IPS DF 6.9 (cell line): ENCODE measurements around the gene TIMM22.

Source experiments
- DNase-seq: peaks from one replicate; pipeline ENCODE4 v3.0.0-alpha.2; 2013; ENCODE audit warnings: low read depth, low spot score
- H3K27ac ChIP-seq: one replicate; pipeline ENCODE4 v1.5.1; 2013; ENCODE audit warnings: low read length, control low read depth
- H3K27me3 ChIP-seq: 2 replicates; pipeline ENCODE4 v1.6.1; 2013; ENCODE audit warnings: mild to moderate bottlenecking, low read length; ENCODE audit not compliant: control insufficient read depth, insufficient read depth
- H3K36me3 ChIP-seq: 2 replicates; pipeline ENCODE4 v1.6.1; 2013; ENCODE audit warnings: low read length; ENCODE audit not compliant: control insufficient read depth, insufficient read depth
- H3K4me1 ChIP-seq: 2 replicates; pipeline ENCODE4 v1.6.1; 2013; ENCODE audit warnings: low read length; ENCODE audit not compliant: control insufficient read depth, insufficient read depth
- H3K4me3 ChIP-seq: 2 replicates; pipeline ENCODE4 v1.5.1; 2013; ENCODE audit warnings: mild to moderate bottlenecking, low read length
- H3K9me3 ChIP-seq: 2 replicates; pipeline ENCODE4 v1.6.1; 2013; ENCODE audit warnings: low read length, inconsistent platforms; ENCODE audit not compliant: control insufficient read depth, insufficient read depth
- whole genome bisulfite sequencing: extraction: QIAGEN DNeasy Blood & Tissue Kit; methylation state at CpG from one replicate; pipeline ENCODE4 v1.1.7; 2013; ENCODE audit warnings: mixed read lengths, missing lambda C conversion rate; ENCODE audit not compliant: insufficient read length, insufficient coverage; 5-methylcytosine and 5-hydroxymethylcytosine counted together

TIMM22 gene

DNA sequence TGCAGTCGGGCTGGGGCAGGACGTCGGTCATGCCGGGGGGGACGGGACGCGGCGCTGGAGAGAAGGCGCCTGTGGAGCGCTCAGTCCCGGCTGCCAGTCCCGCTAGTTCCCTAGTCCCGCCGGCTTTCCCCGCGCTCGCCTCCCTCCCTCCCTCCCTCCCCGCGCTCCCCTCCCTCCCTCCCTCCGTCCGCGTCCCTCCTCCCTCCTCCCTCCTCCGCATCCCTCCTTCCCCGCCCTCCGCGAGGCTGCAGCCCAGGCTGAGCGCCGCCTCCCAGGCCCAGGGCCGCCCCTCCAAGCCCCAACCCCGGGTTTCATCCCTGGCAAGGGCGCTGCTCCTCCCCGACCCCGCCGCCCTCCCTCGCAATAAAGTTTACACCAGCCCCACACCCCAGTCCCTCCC, 34.8 kb downstream of the TIMM22 start:
- Histone ChIP-seq H3K4me1 (no peaks in the 10 kb centered on the region; the same call in 1 of the 2 replicates), H3K36me3 (no peaks in the 10 kb centered on the region), H3K4me3 (peak overlapping the region; percentile 34; the same call in 1 of the 2 replicates), H3K27me3 (no peaks in the 10 kb centered on the region), H3K9me3 (no peaks in the 10 kb centered on the region), H3K27ac (no peak overlapping the region)
- WGBS = no CpG with 5 or more reads among the region's 35 CpGs
- no peak for DNase-seq

DNA sequence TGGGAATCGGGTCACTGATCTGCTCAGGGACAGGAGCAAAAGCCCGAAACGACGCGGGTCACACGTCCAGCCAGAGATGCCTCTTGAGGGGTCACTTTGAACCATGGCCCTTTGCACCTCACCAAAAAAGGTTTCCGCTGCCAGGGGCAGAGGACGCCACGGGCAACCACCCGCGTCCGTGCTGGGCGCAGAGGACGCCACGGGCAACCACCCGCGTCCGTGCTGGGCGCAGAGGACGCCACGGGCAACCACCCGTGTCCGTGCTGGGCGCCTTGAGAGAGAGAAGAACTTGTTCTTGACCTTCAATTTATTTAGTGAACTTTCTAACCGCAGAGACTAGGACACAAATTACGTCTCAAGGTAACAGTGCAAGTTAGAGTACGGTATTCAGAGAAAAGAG, 35.5 kb downstream of the TIMM22 start:
- H3K36me3 ChIP-seq = no peaks in the 10 kb centered on the region
- no peak overlapping the region for H3K4me3 ChIP-seq
- no peaks in the 10 kb centered on the region for H3K9me3 ChIP-seq
- WGBS = no CpG with 5 or more reads among the region's 27 CpGs
- H3K27me3 ChIP-seq = no peaks in the 10 kb centered on the region
- no peak for DNase-seq
- H3K27ac ChIP-seq = no peak overlapping the region
- H3K4me1 ChIP-seq = no peaks in the 10 kb centered on the region; the same call in 1 of the 2 replicates

DNA sequence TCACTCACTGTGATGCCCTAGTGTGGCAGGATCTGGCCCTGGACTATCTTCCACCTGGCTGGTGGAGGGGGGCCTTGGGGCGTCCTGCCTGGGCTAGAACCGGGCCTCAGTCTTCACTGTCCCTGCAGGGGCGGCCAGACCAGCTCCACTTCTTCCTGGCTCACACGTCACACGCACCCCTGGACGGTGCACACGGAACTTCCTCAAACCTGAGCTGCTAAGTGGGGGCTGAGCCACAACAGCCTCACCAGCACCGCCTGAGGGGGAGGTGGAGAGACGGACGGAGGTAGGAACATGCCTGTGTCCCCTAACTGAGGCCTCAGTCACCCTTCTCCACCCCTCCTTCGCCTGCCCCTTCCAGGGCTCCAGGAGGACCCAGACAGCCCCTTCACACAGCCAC, 36.6 kb downstream of the TIMM22 start:
- no peaks in the 10 kb centered on the region; the same call in 1 of the 2 replicates for H3K4me1 ChIP-seq
- no CpG with 5 or more reads among the region's 11 CpGs for WGBS
- H3K4me3 ChIP-seq = no peak overlapping the region
- H3K27ac ChIP-seq = no peak overlapping the region
- H3K27me3 ChIP-seq = no peaks in the 10 kb centered on the region
- no peaks in the 10 kb centered on the region for H3K36me3 ChIP-seq
- no peak for DNase-seq
- no peaks in the 10 kb centered on the region for H3K9me3 ChIP-seq

DNA sequence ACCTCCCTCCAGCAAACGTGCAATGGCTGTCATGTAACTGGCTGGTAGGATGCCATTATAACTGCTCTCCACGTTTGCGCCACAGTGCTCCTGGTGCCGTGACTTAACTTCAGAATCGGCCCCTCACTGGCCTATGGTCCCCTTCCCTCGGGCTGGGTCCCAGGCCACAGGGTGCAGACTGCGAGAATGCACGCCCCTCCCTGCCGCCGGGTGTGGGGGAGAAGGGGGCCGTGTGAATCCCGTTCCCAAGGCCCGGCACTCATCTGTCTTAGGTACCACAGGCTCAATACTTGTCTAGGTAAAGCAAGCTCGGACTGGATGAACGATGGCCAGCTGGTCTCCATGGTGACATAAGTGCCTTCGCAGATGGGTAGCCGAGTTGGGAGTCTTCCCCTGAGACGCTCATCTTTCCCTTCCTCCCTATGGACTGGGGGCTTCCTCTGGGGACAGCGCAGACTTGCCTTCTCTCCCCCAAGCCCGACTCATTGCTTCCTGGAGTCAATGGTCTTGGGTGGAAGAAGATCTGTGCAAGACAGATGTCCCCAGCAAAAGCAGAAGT, 37.8 kb downstream of the TIMM22 start:
- H3K27me3 ChIP-seq = no peaks in the 10 kb centered on the region
- no peak for DNase-seq
- peaks cover 4% of the 10 kb centered on the region; the same call in 1 of the 2 replicates for H3K4me1 ChIP-seq
- H3K9me3 ChIP-seq = no peaks in the 10 kb centered on the region
- H3K27ac ChIP-seq = no peak overlapping the region
- H3K4me3 ChIP-seq = no peak overlapping the region
- H3K36me3 ChIP-seq = no peaks in the 10 kb centered on the region
- WGBS = no CpG with 5 or more reads among the region's 20 CpGs

DNA sequence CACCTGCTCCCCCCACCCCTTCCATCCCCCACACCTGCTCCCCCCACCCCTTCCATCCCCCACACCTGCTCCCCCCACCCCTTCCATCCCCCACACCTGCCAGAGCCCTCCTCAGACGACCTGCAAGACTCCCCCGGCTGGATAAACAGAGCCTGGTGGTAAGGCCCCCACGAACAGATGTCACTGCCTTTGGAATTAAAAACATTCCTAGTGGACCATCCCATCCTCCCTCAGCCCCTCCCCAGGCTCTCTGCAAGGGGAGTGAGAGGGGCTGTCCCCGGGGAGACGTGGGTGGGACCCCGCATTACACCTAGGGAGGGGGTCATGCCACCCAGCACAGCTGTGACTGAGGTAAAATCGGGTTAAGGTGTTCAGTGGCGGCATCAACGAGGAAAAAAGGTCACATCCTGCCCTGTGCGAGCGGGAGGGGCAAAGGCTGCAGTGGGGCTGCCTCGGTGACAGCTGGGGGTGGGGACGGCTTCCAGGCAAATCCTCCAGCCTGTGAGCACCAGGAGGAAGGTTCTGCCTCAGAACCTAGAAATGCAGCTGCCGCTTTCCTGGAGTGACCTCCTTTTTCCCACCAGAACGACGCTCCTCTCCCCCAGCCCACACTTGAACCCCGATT, 38.7 kb downstream of the TIMM22 start:
- H3K4me1 ChIP-seq = peaks cover 4% of the 10 kb centered on the region; the same call in 1 of the 2 replicates
- no peaks in the 10 kb centered on the region for H3K9me3 ChIP-seq
- H3K36me3 ChIP-seq = no peaks in the 10 kb centered on the region
- no peak overlapping the region for H3K27ac ChIP-seq
- H3K27me3 ChIP-seq = no peaks in the 10 kb centered on the region
- no peak overlapping the region for H3K4me3 ChIP-seq
- no CpG with 5 or more reads among the region's 17 CpGs for WGBS
- DNase-seq = no peak

DNA sequence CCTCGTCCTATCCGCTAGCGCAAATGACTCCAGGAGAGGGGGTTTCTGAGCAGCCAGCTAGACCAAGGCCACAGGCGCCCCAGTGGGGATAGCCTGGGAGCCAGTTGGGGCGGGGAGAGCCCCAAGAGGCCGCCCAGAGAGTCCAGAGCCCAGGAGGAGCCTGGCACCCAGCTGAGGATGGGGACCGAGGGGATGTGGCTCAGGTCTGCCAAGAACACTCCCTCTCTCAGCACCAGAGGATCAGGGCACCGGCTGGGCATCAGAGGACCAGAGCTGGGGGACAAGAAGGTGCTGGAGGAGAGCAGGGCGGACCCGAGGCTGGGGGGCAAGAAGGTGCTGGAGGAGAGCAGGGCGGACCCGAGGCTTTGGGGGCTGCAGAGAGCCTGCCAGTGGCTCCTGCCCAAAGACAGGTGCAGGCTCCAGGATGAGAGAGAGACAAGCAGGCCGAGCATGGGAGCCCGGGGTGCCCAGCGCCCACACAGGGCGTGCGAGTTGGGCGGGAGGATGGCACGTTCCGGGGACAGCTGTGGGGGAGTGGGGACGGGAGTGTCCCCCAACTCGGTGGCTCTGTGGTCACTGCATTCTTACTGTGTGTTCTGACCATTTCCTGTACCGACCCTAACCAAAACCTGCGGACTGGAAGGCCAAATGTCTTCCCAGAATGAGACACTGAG, 39.4 kb downstream of the TIMM22 start:
- no peak for DNase-seq
- Histone ChIP-seq H3K4me3 (no peak overlapping the region), H3K27ac (no peak overlapping the region), H3K9me3 (no peaks in the 10 kb centered on the region), H3K27me3 (no peaks in the 10 kb centered on the region), H3K4me1 (peaks cover 4% of the 10 kb centered on the region; the same call in 1 of the 2 replicates), H3K36me3 (no peaks in the 10 kb centered on the region)
- WGBS = no CpG with 5 or more reads among the region's 24 CpGs

DNA sequence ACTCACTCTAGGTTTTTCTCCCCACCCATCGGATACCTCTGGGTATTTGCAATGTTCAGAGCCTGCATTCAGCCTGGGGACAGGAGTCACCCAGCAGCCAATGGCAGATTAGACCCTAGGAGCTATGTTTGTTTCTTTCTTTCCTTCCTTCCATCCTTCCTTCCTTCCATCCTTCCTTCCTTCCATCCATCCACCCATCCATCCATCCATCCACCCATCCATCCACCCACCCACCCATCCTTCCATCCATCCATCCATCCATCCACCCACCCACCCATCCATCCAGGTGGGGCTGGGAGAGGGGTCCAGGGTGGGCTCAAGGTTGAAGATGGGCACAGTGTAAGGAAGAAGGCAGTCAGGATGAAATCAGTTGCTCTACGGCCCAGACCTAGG, 39.9 kb downstream of the TIMM22 start:
- Histone ChIP-seq H3K9me3 (no peaks in the 10 kb centered on the region), H3K36me3 (no peaks in the 10 kb centered on the region), H3K4me1 (peaks cover 4% of the 10 kb centered on the region; the same call in 1 of the 2 replicates), H3K4me3 (no peak overlapping the region), H3K27ac (no peak overlapping the region), H3K27me3 (no peaks in the 10 kb centered on the region)
- no CpG with 5 or more reads among the region's 2 CpGs for WGBS
- no peak for DNase-seq

DNA sequence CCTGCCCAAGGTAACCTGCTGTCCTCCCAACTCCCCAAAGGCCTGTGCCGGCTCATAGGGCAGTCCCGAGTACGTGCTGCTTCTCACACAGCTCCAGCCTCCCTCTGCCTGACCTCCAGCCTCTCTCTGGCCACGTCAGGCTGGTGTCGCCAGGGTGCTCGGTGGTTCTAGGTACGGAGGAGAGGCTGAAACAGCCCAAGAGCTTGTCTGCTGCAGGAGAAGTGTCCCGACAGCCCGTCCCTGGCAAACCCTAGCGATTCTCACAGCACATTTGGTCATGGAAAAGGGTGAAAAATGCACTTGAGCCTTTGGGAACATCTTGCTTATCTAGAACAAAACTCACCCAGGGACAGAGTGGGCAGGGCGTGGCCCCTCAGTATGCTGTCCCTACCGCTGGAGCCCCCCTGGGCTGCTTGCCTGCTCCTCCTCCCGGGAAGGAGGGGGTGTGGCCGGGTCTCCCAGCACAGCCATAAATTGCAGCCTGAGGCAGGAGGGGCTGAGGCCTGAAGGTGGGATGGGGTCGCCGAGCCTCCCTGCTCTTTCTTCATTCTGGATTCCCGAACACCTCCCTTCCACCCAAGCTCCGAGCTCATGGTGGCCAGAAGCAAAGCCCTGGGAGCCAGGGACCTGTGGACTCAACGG, 40.4 kb downstream of the TIMM22 start:
- Histone ChIP-seq H3K4me3 (no peak overlapping the region), H3K9me3 (no peaks in the 10 kb centered on the region), H3K36me3 (no peaks in the 10 kb centered on the region), H3K27me3 (no peaks in the 10 kb centered on the region), H3K4me1 (peaks cover 4% of the 10 kb centered on the region; the same call in 1 of the 2 replicates), H3K27ac (no peak overlapping the region)
- no CpG with 5 or more reads among the region's 19 CpGs for WGBS
- no peak for DNase-seq

DNA sequence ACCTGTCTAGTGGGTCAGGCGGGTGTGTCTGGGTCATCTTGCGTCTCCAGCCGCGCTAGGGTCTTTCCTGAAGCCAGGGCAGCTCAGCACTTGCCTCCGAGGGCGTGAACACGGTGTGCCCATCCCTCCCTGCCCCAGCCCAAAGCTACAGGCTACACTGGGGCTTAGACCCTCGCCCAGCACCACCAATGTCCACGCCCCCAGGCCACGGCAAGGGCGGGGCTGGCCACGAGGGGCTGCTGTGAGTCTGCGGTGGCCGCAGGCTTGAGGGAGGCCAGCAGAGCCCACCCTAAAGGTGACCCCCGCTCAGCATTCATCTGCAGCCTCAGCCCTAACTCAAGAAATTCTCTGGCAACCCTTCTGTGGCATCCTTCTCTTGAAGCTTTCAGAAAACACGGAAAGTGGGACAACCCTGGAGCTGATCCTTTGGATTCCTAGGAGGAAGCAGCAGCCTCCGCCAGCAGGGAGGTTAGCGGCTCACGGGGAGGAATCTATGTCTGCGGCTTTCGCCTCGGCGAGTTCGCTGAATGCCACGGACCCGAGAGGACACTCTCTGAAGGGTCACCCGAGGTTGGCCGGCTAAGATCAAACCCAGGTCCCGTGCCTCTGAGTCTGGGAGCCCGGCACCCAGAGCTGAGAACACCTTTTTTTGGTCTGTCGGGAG, 41.7 kb downstream of the TIMM22 start:
- Histone ChIP-seq H3K36me3 (no peaks in the 10 kb centered on the region), H3K4me3 (no peak overlapping the region), H3K4me1 (peaks cover 6% of the 10 kb centered on the region; the same call in 1 of the 2 replicates), H3K27ac (no peak overlapping the region), H3K27me3 (no peaks in the 10 kb centered on the region), H3K9me3 (no peaks in the 10 kb centered on the region)
- DNase-seq = no peak
- no CpG with 5 or more reads among the region's 31 CpGs for WGBS

DNA sequence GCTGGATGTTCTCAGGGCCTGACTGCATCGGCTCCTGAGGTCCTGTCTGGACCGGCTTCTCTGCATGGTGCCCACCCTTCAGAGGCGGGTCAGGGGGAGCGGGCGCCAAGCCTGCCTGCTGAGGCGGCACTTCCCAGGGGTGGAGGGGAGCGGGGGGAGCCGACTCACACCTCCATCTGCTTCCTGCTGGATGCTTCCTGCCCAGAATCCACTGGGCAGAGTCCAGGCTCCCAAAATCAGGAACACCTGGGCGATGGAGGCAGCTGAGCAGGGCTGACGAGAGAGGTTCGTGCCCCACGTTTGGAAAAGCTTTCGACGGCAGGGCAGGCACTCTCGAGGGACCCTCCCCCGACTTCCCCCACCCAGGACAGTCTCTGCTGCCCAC, 42.2 kb downstream of the TIMM22 start:
- WGBS = no CpG with 5 or more reads among the region's 16 CpGs
- Histone ChIP-seq H3K36me3 (no peaks in the 10 kb centered on the region), H3K27ac (no peak overlapping the region), H3K4me3 (no peak overlapping the region), H3K9me3 (no peaks in the 10 kb centered on the region), H3K4me1 (peaks cover 6% of the 10 kb centered on the region; the same call in 1 of the 2 replicates), H3K27me3 (no peaks in the 10 kb centered on the region)
- DNase-seq = no peak
